ENCODE results near the gene MNX1. TPM values are rescaled to one million over a fixed set of nuclear protein-coding genes. Genes with fewer than 3 reads are reported as not detected.

MNX1 gene
- total RNA-seq, 2 experiments from 2014 or later, result 4.4 to 4.7 TPM

DNA sequence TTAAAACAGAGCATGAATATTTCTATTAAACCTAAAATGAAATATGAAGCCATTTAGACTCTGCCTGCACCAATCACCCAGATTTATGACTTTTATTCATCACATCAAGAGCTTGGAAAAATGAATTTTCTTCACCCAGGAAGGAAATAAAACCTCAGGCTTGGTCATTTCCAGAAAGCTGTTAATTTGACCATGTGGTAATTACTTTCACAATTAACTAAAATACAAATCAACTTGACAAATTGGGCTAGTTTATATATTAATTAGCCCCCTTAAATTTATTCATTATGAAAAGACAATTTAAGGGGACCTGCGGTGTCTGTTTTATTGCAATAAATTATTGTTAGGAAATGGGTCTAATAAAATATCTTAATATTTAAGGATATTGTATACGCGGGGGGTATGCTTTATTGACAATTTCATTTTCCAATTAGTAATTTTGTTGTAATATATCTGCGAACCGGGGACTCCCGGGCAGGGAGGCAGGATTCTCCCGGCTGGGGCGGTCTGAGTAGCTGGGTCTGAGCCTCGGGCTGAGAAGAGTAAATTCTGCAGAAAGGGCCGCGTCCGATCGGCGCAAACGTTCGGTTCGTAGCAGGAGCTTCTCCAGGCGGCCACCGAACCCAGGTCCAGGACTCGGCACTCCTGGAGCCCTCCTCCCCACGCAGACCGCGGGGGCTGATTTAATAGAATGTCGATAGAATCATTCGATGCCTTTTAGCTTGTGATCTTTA, 9.4 kb upstream of the MNX1 start:
- POLR2A ChIA-PET, result interaction anchor here (0.6 to 0.8 kb wide), 3 partner anchors 11 to 1475 kb away, joined by 3 to 4 read pairs (median 3); no protein-coding TSS in a partner anchor
- CTCF ChIA-PET (ENCODE audit: unreplicated experiment), result no interaction called here
- Histone ChIP-seq H3K9me2 (ENCODE audit: insufficient read depth, low read length) (no peaks in the 10 kb centered on the region), H3K9me3 (ENCODE audit: low read length) (no peaks in the 10 kb centered on the region), H4K20me1 (ENCODE audit: insufficient read depth, low read length) (no peaks in the 10 kb centered on the region), H3K79me2 (ENCODE audit: insufficient read depth, low read depth, low read length) (no peaks in the 10 kb centered on the region), H3K4me2 (ENCODE audit: low read length) (no peak overlapping the region), H3K4me3 (ENCODE audit: low read depth, low read length, poor library complexity, severe bottlenecking) (no peak overlapping the region), H2AFZ (ENCODE audit: low read length) (no peak overlapping the region), H3K4me1 (ENCODE audit: insufficient read depth, low read length, poor library complexity, severe bottlenecking) (peaks cover 21% of the 10 kb centered on the region), H3K36me3 (ENCODE audit: insufficient read depth, low read length) (no peaks in the 10 kb centered on the region), H3K27ac (ENCODE audit: low read depth, low read length, poor library complexity, severe bottlenecking) (no peak overlapping the region)
- intact Hi-C loops (cut with micrococcal nuclease; ENCODE audit: unreplicated experiment), result no loop called here
- TF ChIP-seq, protein P1, sequence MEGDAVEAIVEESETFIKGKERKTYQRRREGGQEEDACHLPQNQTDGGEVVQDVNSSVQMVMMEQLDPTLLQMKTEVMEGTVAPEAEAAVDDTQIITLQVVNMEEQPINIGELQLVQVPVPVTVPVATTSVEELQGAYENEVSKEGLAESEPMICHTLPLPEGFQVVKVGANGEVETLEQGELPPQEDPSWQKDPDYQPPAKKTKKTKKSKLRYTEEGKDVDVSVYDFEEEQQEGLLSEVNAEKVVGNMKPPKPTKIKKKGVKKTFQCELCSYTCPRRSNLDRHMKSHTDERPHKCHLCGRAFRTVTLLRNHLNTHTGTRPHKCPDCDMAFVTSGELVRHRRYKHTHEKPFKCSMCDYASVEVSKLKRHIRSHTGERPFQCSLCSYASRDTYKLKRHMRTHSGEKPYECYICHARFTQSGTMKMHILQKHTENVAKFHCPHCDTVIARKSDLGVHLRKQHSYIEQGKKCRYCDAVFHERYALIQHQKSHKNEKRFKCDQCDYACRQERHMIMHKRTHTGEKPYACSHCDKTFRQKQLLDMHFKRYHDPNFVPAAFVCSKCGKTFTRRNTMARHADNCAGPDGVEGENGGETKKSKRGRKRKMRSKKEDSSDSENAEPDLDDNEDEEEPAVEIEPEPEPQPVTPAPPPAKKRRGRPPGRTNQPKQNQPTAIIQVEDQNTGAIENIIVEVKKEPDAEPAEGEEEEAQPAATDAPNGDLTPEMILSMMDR (conservative IDR thresholded peaks at IDR 0.05; ENCODE audit: low read length), result no peak
- no peak for TF ChIP-seq EZH2phosphoT487 (IDR thresholded peaks at IDR 0.05; ENCODE audit: borderline replicate concordance, low read depth, low read length)
- no peak for DNase-seq (ENCODE audit: low spot score)
- no TSS peak for BruUV-seq (replicated peaks)

DNA sequence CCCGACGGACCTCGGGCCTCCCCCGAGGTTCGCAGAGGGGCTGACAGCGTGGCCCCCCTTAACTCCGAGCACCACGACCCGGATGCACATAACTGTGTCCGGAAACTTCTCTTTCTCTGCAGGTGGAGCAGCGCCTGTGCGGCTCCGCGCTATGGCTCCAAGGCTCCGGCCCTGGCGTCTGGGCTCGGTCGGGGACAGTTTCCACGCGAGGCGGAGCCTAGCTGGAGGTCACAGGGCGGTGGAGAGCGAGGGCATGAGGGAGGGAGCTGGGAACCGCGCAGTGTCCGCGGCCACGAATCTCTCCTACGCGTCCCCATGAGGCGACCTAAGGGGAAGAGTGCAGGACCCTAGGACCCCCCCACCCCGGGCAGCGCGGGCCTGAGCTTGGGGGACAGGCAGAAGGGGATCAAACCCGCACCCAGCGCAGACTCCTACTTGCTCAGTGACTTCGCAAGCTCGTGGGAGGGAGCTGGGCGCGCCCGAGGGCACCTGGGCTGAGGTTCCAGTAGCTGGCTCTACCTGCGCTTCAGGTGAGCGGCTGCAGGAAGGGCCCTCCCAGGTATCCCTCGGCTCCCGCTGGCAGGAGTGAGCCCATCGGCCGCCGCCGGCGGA, 8.6 kb upstream of the MNX1 start:
- Histone ChIP-seq H3K4me1 (ENCODE audit: insufficient read depth, low read length, poor library complexity, severe bottlenecking) (peaks cover 22% of the 10 kb centered on the region), H3K4me3 (ENCODE audit: low read depth, low read length, poor library complexity, severe bottlenecking) (no peak overlapping the region), H2AFZ (ENCODE audit: low read length) (no peak overlapping the region), H3K4me2 (ENCODE audit: low read length) (peak overlapping the region; percentile 3; the same call in 1 of the 2 replicates), H3K27ac (ENCODE audit: low read depth, low read length, poor library complexity, severe bottlenecking) (no peak overlapping the region), H3K9me3 (ENCODE audit: low read length) (no peaks in the 10 kb centered on the region), H3K79me2 (ENCODE audit: insufficient read depth, low read depth, low read length) (no peaks in the 10 kb centered on the region), H3K36me3 (ENCODE audit: insufficient read depth, low read length) (no peaks in the 10 kb centered on the region), H3K9me2 (ENCODE audit: insufficient read depth, low read length) (no peaks in the 10 kb centered on the region), H4K20me1 (ENCODE audit: insufficient read depth, low read length) (no peaks in the 10 kb centered on the region)
- no peak for TF ChIP-seq EZH2phosphoT487 (IDR thresholded peaks at IDR 0.05; ENCODE audit: borderline replicate concordance, low read depth, low read length)
- TF ChIP-seq, protein P1 (conservative IDR thresholded peaks at IDR 0.05; ENCODE audit: low read length), result no peak
- intact Hi-C loops (cut with micrococcal nuclease; ENCODE audit: unreplicated experiment), result no loop called here
- BruUV-seq (replicated peaks), result no TSS peak
- DNase-seq (ENCODE audit: low spot score), result no peak
- CTCF ChIA-PET (ENCODE audit: unreplicated experiment), result no interaction called here
- POLR2A ChIA-PET, result interaction anchor here (0.6 to 0.8 kb wide), 2 partner anchors 329 to 1474 kb away, joined by 3 to 4 read pairs; no protein-coding TSS in a partner anchor

Data from OCI-LY7 (cell line).